ENCODE results near the gene HACD2.

Gene HACD2

GRCh38 chr3:123622766-123623165 is 37.9 kb upstream of the HACD2 start (continued):
- TF ChIP-seq ZNF513 (tag by site-specific recombination; IDR thresholded peaks at IDR 0.05), result no peak

- no peak overlapping the region for H3K4me3 ChIP-seq (ENCODE audit: low read depth, low read length)
- TF ChIP-seq TRIM28 (IDR thresholded peaks at IDR 0.05; ENCODE audit: borderline replicate concordance, low read length), result no peak
- TF ChIP-seq ZFP37 (tag by site-specific recombination; IDR thresholded peaks at IDR 0.05), result no peak
- no peaks in the 10 kb centered on the region for H3K9me3 ChIP-seq (ENCODE audit: control insufficient read depth, insufficient read depth, low read depth, low read length)
- H3K27ac ChIP-seq (ENCODE audit: extremely low read depth, low read depth, low read length), result no peak overlapping the region
- ChIA-PET CTCF (no interaction called here), POLR2A (no interaction called here)
- no peaks in the 10 kb centered on the region for H3K4me1 ChIP-seq (ENCODE audit: control insufficient read depth, insufficient read depth, low read length)
- peaks cover 0 to 27% of the 10 kb centered on the region in 2 experiments; a peak in 1 of 3 replicates for H3K36me3 ChIP-seq (ENCODE audit: control insufficient read depth in 2 of 2, insufficient read depth in 1 of 2, low read length in 2 of 2)
Measured at GRCh38 chr3:123621850-123622189, 37.0 kb upstream of the HACD2 start.

- Histone ChIP-seq H3K27ac (ENCODE audit: extremely low read depth, low read depth, low read length) (no peak overlapping the region), H3K4me3 (ENCODE audit: low read depth, low read length) (no peak overlapping the region), H3K9me3 (ENCODE audit: control insufficient read depth, insufficient read depth, low read depth, low read length) (no peaks in the 10 kb centered on the region), H3K4me1 (ENCODE audit: control insufficient read depth, insufficient read depth, low read length) (no peaks in the 10 kb centered on the region), H3K36me3 (ENCODE audit: control insufficient read depth in 2 of 2, insufficient read depth in 1 of 2, low read length in 2 of 2) (peaks cover 0 to 23% of the 10 kb centered on the region in 2 experiments; a peak in 1 of 3 replicates)
- ChIA-PET POLR2A (no interaction called here), CTCF (interaction anchor here (1.3 kb wide), 1 partner anchor 103 kb away, joined by 3 read pairs; no protein-coding TSS in a partner anchor)
- TF ChIP-seq ZSCAN4 (tag by site-specific recombination; IDR thresholded peaks at IDR 0.05) (no peak), PBX3 (CRISPR knock-in tag; IDR thresholded peaks at IDR 0.05) (no peak)
Measured at GRCh38 chr3:123621186-123621849, 36.5 kb upstream of the HACD2 start.

- no peak overlapping the region for H3K27ac ChIP-seq (ENCODE audit: extremely low read depth, low read depth, low read length)
- POLR2A ChIA-PET, result no interaction called here
- no peak for TF ChIP-seq MEIS1 (CRISPR knock-in tag; IDR thresholded peaks at IDR 0.05; ENCODE audit: borderline replicate concordance)
- TF ChIP-seq ZNF529 (tag by site-specific recombination; IDR thresholded peaks at IDR 0.05; ENCODE audit: insufficient replicate concordance), result no peak
- TF ChIP-seq ZNF670 (tag by site-specific recombination; IDR thresholded peaks at IDR 0.05; ENCODE audit: low read depth), result no peak
Measured at GRCh38 chr3:123620343-123620742, 35.5 kb upstream of the HACD2 start.

GRCh38 chr3:123618768-123619484 is 34.1 kb upstream of the HACD2 start:
- Histone ChIP-seq H3K4me1 (ENCODE audit: control insufficient read depth, insufficient read depth, low read length) (no peaks in the 10 kb centered on the region), H3K9me3 (ENCODE audit: control insufficient read depth, insufficient read depth, low read depth, low read length) (no peaks in the 10 kb centered on the region), H3K27ac (ENCODE audit: extremely low read depth, low read depth, low read length) (no peak overlapping the region), H3K36me3 (ENCODE audit: control insufficient read depth in 2 of 2, insufficient read depth in 1 of 2, low read length in 2 of 2) (peaks cover 0 to 22% of the 10 kb centered on the region in 2 experiments; a peak in 1 of 3 replicates), H3K4me3 (ENCODE audit: low read depth, low read length) (no peak overlapping the region)
- CTCF ChIA-PET, result interaction anchor here (0.8 to 1.5 kb wide), 4 partner anchors 23 to 115 kb away, joined by 3 to 6 read pairs (median 3); no protein-coding TSS in a partner anchor
- POLR2A ChIA-PET, result interaction anchor here (0.6 kb wide), 1 partner anchor 13 kb away, joined by 3 read pairs; no protein-coding TSS in a partner anchor
- TF ChIP-seq ZNF324 (tag by site-specific recombination; IDR thresholded peaks at IDR 0.05) (no peak), ZNF513 (tag by site-specific recombination; IDR thresholded peaks at IDR 0.05) (no peak), SP7 (tag by site-specific recombination; IDR thresholded peaks at IDR 0.05) (no peak), ZNF169 (tag by site-specific recombination; IDR thresholded peaks at IDR 0.05) (no peak), SCRT2 (tag by site-specific recombination; IDR thresholded peaks at IDR 0.05) (peak; percentile 57; the same call in 1 of the 2 replicates), ZNF660 (tag by site-specific recombination; IDR thresholded peaks at IDR 0.05) (0 out of 2 replicates have a peak, but pooled peaks have one; percentile 63), ZNF558 (tag by site-specific recombination; IDR thresholded peaks at IDR 0.05) (no peak), ZBTB20 (tag by site-specific recombination; IDR thresholded peaks at IDR 0.05) (no peak), SCRT1 (tag by site-specific recombination; IDR thresholded peaks at IDR 0.05; ENCODE audit: borderline replicate concordance) (peak; percentile 83), ZNF837 (tag by site-specific recombination; IDR thresholded peaks at IDR 0.05) (no peak), KLF17 (tag by site-specific recombination; IDR thresholded peaks at IDR 0.05) (no peak)

More at GRCh38 chr3:123620343-123620742, 35.5 kb upstream of the HACD2 start:
- H3K4me3 ChIP-seq (ENCODE audit: low read depth, low read length), result no peak overlapping the region
- H3K9me3 ChIP-seq (ENCODE audit: control insufficient read depth, insufficient read depth, low read depth, low read length), result no peaks in the 10 kb centered on the region
- peaks cover 0 to 20% of the 10 kb centered on the region in 2 experiments; a peak in 1 of 3 replicates for H3K36me3 ChIP-seq (ENCODE audit: control insufficient read depth in 2 of 2, insufficient read depth in 1 of 2, low read length in 2 of 2)
- CTCF ChIA-PET, result interaction anchor here (0.7 to 1.3 kb wide), 2 partner anchors 22 to 104 kb away, joined by 3 read pairs; no protein-coding TSS in a partner anchor
- H3K4me1 ChIP-seq (ENCODE audit: control insufficient read depth, insufficient read depth, low read length), result no peaks in the 10 kb centered on the region

All from HEK293 (cell line).